ENCODE measurements around the gene UCP3. TPM values are rescaled to one million over a fixed set of nuclear protein-coding genes. Genes with fewer than 3 reads are reported as not detected.

UCP3 gene
- total RNA-seq, 1 donor: 1.7 TPM

DNA sequence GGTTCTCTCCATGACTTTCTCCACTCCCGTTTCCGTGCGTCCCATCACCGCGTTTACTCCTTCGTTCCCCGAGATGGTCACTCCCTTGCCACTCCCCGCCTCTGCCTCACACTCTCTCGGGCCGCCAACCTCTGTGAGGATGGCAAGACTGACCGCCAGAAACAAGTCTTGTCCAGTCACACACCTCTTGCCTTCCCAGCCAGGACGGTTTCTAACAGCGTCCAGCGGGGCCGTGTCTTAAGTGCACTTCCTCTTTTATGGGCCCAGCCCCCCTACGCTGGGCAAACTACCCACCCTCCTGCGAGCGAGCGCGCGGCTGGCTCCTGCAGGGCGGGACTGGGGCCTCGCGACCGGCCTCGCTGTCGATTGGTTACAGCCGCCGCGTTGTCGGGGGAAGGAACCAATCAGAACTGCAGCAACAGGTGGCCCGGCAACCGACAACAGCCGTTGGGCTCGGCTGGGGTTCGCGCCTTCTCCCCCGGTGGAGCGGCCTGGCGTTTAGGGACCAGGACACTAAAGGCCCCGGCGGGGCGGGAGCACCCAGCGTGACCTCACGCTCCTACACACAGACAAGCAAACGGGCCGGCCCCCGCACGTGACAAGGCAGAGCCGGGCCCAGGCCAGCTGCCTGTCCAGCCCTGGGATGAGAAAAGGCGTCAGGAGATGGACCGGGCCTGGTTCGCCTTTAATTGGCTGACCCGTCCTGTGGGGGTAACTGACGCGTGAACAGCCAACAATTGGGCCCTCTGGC is 25.7 kb downstream of the UCP3 start:
- H3K4me3 ChIP-seq (ENCODE audit: low read depth, low read length): peak overlapping the region; percentile 83
- TF ChIP-seq, protein P1, sequence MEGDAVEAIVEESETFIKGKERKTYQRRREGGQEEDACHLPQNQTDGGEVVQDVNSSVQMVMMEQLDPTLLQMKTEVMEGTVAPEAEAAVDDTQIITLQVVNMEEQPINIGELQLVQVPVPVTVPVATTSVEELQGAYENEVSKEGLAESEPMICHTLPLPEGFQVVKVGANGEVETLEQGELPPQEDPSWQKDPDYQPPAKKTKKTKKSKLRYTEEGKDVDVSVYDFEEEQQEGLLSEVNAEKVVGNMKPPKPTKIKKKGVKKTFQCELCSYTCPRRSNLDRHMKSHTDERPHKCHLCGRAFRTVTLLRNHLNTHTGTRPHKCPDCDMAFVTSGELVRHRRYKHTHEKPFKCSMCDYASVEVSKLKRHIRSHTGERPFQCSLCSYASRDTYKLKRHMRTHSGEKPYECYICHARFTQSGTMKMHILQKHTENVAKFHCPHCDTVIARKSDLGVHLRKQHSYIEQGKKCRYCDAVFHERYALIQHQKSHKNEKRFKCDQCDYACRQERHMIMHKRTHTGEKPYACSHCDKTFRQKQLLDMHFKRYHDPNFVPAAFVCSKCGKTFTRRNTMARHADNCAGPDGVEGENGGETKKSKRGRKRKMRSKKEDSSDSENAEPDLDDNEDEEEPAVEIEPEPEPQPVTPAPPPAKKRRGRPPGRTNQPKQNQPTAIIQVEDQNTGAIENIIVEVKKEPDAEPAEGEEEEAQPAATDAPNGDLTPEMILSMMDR (IDR thresholded peaks at IDR 0.05; ENCODE audit: insufficient read depth, low read depth, low read length): no peak
- peak; percentile 92 for DNase-seq (ENCODE audit: low read depth)

DNA sequence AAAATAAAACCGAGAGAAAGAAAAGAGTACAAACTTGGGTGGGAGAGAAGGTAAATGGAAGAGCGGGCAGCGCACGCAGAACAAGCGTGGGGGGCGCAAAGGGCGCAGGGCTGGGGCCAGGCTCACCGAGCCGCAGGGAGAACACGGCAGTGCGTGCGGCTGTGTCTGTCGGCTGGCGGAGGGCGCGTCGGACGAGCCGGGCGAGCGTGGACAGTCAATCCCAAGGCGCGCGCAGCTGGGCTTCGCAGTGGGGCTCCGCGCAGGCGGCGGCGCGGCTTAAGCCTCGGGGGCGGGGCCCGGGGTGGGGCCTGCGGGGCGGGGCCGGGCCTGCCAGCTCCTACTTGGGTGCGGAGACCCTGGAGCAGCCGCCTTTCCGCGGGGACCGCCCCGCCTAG is 26.3 kb downstream of the UCP3 start, which contains the start of gene UCP2:
Gene UCP2, minus strand, starts transcription at position 249 of the 395 bp plus-strand sequence. CDS start 4,465 bp downstream, outside the sequence.
- TF ChIP-seq, protein P1 (IDR thresholded peaks at IDR 0.05; ENCODE audit: insufficient read depth, low read depth, low read length): no peak
- peak; percentile 86 for DNase-seq (ENCODE audit: low read depth)
- H3K4me3 ChIP-seq (ENCODE audit: low read depth, low read length): peak within 1 kb of the TSS; percentile 83

DNA sequence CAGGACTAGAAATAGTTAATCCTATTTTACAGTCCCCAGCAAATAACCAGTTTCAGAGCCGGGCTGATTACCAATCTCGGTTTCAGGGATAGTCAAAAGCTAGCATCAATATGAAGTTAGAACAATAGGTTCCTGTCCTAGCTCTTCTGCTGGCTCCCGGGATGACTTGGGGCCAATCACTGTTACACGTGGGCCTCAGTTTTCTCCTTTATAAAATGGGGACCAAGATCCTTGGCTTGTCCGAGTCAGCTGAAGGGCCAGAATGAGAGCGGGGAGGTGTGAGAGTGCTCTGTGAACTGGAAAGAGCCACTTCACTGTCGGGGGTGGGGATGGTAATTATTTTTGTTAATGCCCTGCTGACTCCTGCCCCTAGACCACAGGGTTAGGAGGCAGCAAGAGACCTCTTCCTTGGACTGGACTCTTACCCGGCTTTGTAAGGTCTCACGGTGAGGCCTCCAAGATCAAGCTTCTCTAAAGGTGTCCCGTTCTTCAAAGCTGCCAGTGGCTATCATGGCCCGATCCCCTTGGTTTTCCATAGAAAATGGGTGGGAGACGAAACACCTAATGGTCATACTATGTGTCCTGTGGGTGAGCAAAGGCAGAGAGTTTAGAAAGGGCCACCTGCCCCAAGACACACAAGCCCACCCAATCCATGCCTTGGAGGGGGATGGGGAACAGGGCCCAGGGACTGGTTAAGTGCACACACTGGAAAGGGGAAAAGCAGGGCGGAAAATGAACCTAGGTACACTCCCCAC is 27.7 kb downstream of the UCP3 start:
- DNase-seq (ENCODE audit: low read depth): no peak
- TF ChIP-seq, protein P1 (IDR thresholded peaks at IDR 0.05; ENCODE audit: insufficient read depth, low read depth, low read length): no peak
- H3K4me3 ChIP-seq (ENCODE audit: low read depth, low read length): peak overlapping the region; percentile 83

DNA sequence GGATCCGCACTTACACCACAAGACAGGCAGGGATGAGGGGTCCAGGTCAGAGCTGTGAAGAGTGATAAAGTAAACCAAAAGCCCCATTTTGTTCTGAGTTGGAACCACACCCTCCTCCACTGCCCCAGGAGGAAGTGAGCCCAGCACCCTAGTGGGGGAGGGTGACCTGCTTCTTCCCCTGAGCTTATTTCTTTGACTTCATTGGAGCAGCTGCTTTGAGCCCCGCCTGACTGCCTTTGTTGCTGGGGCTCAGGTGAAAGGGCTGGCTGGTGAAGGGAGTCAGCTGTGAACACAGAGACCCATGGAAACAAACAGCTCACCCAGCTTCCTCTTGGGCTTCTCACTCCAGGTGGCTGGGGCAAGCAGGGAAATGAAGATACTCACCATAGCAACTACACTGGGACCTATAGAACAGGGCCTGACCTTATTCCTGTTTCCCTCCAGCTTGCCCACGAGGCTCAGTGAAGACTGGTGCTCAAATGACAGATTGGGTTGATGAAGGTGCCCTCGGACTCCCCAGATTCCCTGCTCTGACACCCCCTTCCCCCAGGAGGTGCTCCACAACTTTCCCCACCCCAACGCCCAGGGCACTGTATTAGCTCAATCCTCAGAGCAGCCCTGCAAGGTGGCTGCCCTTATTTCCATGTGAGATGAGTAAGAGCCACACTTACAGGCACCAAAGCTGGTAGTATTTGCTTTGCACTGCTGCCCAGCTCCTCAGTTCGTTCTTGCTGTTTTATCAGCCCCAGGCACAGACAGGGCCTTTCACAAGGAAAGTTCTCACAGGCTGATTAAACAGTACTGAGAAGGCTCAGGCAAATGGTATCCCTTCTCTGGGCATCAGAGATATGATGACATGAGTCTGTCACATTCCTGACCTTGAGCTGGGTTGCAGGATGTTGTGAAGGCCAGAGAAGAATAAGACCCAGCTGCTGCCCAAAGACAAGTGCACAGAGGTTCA is 28.6 kb downstream of the UCP3 start:
- DNase-seq (ENCODE audit: low read depth): no peak
- H3K4me3 ChIP-seq (ENCODE audit: low read depth, low read length): no peak overlapping the region
- TF ChIP-seq, protein P1 (IDR thresholded peaks at IDR 0.05; ENCODE audit: insufficient read depth, low read depth, low read length): no peak

DNA sequence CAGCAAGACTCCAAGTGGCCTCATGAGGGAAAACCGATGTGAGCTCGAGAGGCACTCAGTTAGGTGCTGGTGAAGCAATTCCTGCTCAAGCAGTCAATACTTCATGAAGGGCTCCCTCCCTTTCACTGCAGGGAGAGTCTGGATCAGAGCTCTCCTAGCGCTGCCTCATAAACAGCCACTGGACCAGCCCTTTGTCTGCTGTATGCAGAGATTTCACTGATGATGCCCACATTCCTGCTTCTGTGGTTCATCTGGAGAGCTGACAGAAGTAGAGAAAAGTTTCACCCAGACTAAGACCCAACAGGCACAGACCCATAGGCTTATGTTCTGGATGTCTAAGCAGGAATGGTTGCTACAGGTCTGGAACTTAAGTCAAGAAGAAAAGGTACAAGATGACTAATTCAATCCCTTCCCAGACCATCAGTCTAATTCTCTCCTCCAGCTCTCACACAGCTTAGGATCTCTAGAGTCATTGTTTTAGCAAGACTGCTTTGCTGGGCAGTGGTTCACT is 30.3 kb downstream of the UCP3 start:
- TF ChIP-seq, protein P1 (IDR thresholded peaks at IDR 0.05; ENCODE audit: insufficient read depth, low read depth, low read length): no peak
- no peak overlapping the region for H3K4me3 ChIP-seq (ENCODE audit: low read depth, low read length)
- DNase-seq (ENCODE audit: low read depth): no peak
